Endothelial cell of umbilical vein (primary cell): ENCODE data around the gene OR2A1.
"Not testable (repeated sequence)": the region's sequence is repeated elsewhere in the genome, so short reads cannot be mapped to it uniquely, and the experiment has no call there.

Experiments used
- CTCF ChIP-seq, 2 donors: IDR thresholded peaks; 1 replicate in 1 of 2; 2 replicates in 1 of 2; pipeline ENCODE4 v1.5.1; 2011; ENCODE audit warnings: low read length in 2 of 2, mild to moderate bottlenecking in 2 of 2, moderate library complexity in 2 of 2, control low read depth in 1 of 2, inconsistent platforms in 1 of 2, low read depth in 1 of 2; ENCODE audit not compliant: insufficient read depth in 1 of 2; ENCODE audit errors: extremely low read depth in 1 of 2
- EZH2 ChIP-seq: IDR thresholded peaks from 2 replicates; pipeline ENCODE4 v1.6.1; 2012; ENCODE audit warnings: borderline replicate concordance, low read depth, mild to moderate bottlenecking, moderate library complexity, low read length, inconsistent platforms; ENCODE audit not compliant: severe bottlenecking
- FOS ChIP-seq: IDR thresholded peaks from 2 replicates; pipeline ENCODE4 v1.6.1; 2011; ENCODE audit warnings: mild to moderate bottlenecking, low read length, moderate library complexity, borderline replicate concordance; ENCODE audit not compliant: insufficient read depth
- GATA2 ChIP-seq: IDR thresholded peaks from 2 replicates; pipeline ENCODE4 v1.7.0; 2011; ENCODE audit warnings: low read depth, mild to moderate bottlenecking, moderate library complexity, mixed read lengths, low read length; ENCODE audit not compliant: insufficient read length, insufficient read depth
- JUN ChIP-seq: IDR thresholded peaks from 2 replicates; pipeline ENCODE4 v1.6.1; 2011; ENCODE audit warnings: borderline replicate concordance, low read depth; ENCODE audit not compliant: insufficient read length, insufficient read depth
- MAX ChIP-seq: IDR thresholded peaks from 2 replicates; pipeline ENCODE4 v1.6.1; 2011; ENCODE audit not compliant: insufficient read depth, insufficient read length
- MYC ChIP-seq: IDR thresholded peaks from one replicate; pipeline ENCODE4 v1.6.1; 2011; ENCODE audit warnings: mild to moderate bottlenecking, low read depth, low read length
- POLR2A ChIP-seq: IDR thresholded peaks from 2 replicates; pipeline ENCODE4 v1.6.1; 2012; ENCODE audit warnings: low read depth, mild to moderate bottlenecking, control low read depth, low read length
- POLR2AphosphoS5 ChIP-seq: IDR thresholded peaks from 2 replicates; pipeline ENCODE4 v1.6.1; 2012; ENCODE audit warnings: low read depth, mild to moderate bottlenecking, control low read depth, low read length, moderate library complexity; ENCODE audit not compliant: insufficient read depth

GRCh38 chr7:144287171-144287784, 24.9 kb upstream of the OR2A1 start:
- not testable (repeated sequence) for TF ChIP-seq POLR2AphosphoS5; CTCF (IDR thresholded peaks at IDR 0.05; ENCODE audit: extremely low read depth in 1 of 2, insufficient read depth in 1 of 2, low read depth in 1 of 2, low read length in 2 of 2); FOS; EZH2; POLR2A; MAX; GATA2; JUN; MYC
